ENCODE data around the gene ERBB3. TPM values are rescaled to one million over a fixed set of nuclear protein-coding genes. Genes with fewer than 3 reads are reported as not detected.
A peak's percentile ranks its signal among the peaks of the same experiment; 100 is the strongest.

The ERBB3 gene
- total RNA-seq, 1 donor from 2014 or later, result 2.3 TPM

DNA sequence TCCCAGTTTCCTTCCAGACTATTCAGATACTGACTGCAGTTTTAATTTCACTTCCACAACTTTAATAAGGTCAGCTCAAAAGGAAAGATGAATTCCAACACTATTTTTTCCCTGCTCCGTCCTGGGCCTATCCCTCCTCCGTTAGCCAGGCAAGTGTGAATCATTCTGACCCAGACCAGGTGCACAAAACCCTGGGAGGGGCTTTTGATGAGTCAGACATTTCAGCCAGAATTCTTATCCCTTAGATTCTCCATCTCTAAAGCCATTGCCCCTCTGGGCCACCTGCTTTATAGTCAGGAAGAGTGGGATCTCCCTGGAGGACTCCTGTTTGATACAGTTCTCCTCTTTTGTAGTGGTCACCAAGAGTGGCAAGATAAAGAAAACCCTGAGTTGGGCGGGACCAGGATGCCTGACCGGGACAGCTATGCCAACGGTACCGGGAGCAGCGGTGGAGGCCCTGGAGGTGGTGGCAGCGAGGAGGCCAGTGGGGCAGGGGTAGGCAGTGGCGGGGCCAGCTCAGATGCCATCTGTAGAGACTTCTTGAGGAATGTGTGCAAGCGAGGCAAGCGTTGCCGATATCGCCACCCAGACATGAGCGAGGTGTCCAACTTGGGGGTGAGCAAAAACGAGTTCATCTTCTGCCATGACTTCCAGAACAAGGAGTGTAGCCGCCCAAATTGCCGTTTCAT, 40.3 kb downstream of the ERBB3 start:
- peaks cover 86% of the 10 kb centered on the region for H3K4me1 ChIP-seq
- H3K27ac ChIP-seq (replicated peaks), result peak overlapping the region; percentile 95
- intact Hi-C loops (cut with micrococcal nuclease), result no loop called here
- H3K36me3 ChIP-seq, result peaks cover 20% of the 10 kb centered on the region
- H3K4me3 ChIP-seq, result peak overlapping the region; percentile 91
- H3K9me3 ChIP-seq (replicated peaks), result no peaks in the 10 kb centered on the region
- no peak for DNase-seq
- no peak for TF ChIP-seq CTCF (IDR thresholded peaks at IDR 0.05; ENCODE audit: borderline replicate concordance)
- no peaks in the 10 kb centered on the region for H3K27me3 ChIP-seq (ENCODE audit: low read depth)

- Histone ChIP-seq H3K27me3 (ENCODE audit: low read depth) (no peaks in the 10 kb centered on the region), H3K27ac (replicated peaks) (peak overlapping the region; percentile 95), H3K36me3 (peaks cover 20% of the 10 kb centered on the region), H3K9me3 (replicated peaks) (no peaks in the 10 kb centered on the region), H3K4me1 (peaks cover 91% of the 10 kb centered on the region), H3K4me3 (no peak overlapping the region)
- TF ChIP-seq CTCF (IDR thresholded peaks at IDR 0.05; ENCODE audit: borderline replicate concordance), result no peak
- DNase-seq, result no peak
- intact Hi-C loops (cut with micrococcal nuclease), result no loop called here
Observed at GRCh38 chr12:56121204-56121870, 41.4 kb downstream of the ERBB3 start.

GRCh38 chr12:56122637-56123036, 42.7 kb downstream of the ERBB3 start:
- Histone ChIP-seq H3K36me3 (peaks cover 20% of the 10 kb centered on the region), H3K9me3 (replicated peaks) (no peaks in the 10 kb centered on the region), H3K27ac (replicated peaks) (peak overlapping the region; percentile 95), H3K4me1 (peaks cover 94% of the 10 kb centered on the region), H3K4me3 (no peak overlapping the region), H3K27me3 (ENCODE audit: low read depth) (no peaks in the 10 kb centered on the region)
- DNase-seq, result no peak
- no peak for TF ChIP-seq CTCF (IDR thresholded peaks at IDR 0.05; ENCODE audit: borderline replicate concordance)
- intact Hi-C loops (cut with micrococcal nuclease), result no loop called here

GRCh38 chr12:56124133-56124532, 44.2 kb downstream of the ERBB3 start:
- Histone ChIP-seq H3K36me3 (peaks cover 20% of the 10 kb centered on the region), H3K9me3 (replicated peaks) (no peaks in the 10 kb centered on the region), H3K4me1 (peaks cover 91% of the 10 kb centered on the region), H3K27me3 (ENCODE audit: low read depth) (no peaks in the 10 kb centered on the region), H3K4me3 (no peak overlapping the region), H3K27ac (replicated peaks) (peak overlapping the region; percentile 17)
- TF ChIP-seq CTCF (IDR thresholded peaks at IDR 0.05; ENCODE audit: borderline replicate concordance), result no peak
- no peak for DNase-seq
- intact Hi-C loops (cut with micrococcal nuclease), result no loop called here

GRCh38 chr12:56126732-56127239, 46.8 kb downstream of the ERBB3 start:
- peaks cover 76% of the 10 kb centered on the region for H3K4me1 ChIP-seq
- peak overlapping the region; percentile 91 for H3K27ac ChIP-seq (replicated peaks)
- H3K9me3 ChIP-seq (replicated peaks), result no peaks in the 10 kb centered on the region
- no peaks in the 10 kb centered on the region for H3K27me3 ChIP-seq (ENCODE audit: low read depth)
- peaks cover 21% of the 10 kb centered on the region for H3K36me3 ChIP-seq
- TF ChIP-seq CTCF (IDR thresholded peaks at IDR 0.05; ENCODE audit: borderline replicate concordance), result no peak
- peak overlapping the region; percentile 89 for H3K4me3 ChIP-seq
- DNase-seq, result no peak
- intact Hi-C loops (cut with micrococcal nuclease), result no loop called here

Data from left ventricle myocardium inferior (tissue), 1 donor.